ENCODE measurements around the gene RNF115.
"Not testable (repeated sequence)": the region's sequence is repeated elsewhere in the genome, so short reads cannot be mapped to it uniquely, and the experiment has no call there.

Gene RNF115

GRCh38 chr1:145782272-145783099, 41.4 kb downstream of the RNF115 start:
- in situ Hi-C loops (cut with MboI; ENCODE audit: low sequenced_read_pairs): no loop called here

DNA sequence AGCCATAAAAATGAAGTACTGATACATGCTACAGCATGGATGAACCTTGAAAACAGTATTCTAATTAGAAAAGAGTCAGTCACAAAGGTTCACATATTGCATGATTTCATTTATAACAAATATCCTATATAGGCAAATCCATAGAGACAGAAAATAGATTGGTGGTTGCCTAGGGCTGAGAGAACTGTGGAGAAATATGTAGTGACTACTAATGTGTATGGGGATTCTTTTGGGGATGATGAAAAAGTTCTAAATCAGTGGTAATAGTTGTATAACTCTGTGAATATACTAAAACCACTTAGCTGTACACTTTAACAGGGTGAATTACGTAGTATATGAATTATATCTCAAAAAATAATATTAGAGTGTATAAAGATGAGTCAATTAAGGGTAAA, 45.8 kb downstream of the RNF115 start:
- in situ Hi-C loops (cut with MboI; ENCODE audit: low sequenced_read_pairs): no loop called here

GRCh38 chr1:145777357-145778145, 46.3 kb downstream of the RNF115 start:
- in situ Hi-C loops (cut with MboI; ENCODE audit: low sequenced_read_pairs): no loop called here

DNA sequence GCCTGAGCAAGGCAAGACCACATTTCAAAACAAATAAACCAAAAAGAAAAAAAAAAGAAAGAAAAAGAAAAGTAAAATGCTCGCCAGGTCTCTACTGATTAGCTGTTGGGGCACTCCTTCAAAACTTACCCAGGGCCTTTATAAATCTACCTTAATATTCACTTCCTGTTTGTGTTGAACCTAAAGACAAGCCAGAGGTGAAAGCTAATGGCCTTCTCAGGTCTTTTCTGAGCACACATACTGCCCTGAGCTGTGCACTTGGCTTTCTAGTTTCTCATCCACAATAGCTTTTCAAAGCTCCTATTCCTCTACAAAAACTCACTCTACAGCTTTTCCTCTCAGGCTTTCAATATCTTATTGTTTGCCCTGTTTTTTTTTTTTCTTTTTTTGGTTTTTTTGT, 50.5 kb downstream of the RNF115 start:
- in situ Hi-C loops (cut with MboI; ENCODE audit: low sequenced_read_pairs): no loop called here

- in situ Hi-C loops (cut with MboI; ENCODE audit: low sequenced_read_pairs): no loop called here
Observed at GRCh38 chr1:145771056-145771455, 52.8 kb downstream of the RNF115 start.

DNA sequence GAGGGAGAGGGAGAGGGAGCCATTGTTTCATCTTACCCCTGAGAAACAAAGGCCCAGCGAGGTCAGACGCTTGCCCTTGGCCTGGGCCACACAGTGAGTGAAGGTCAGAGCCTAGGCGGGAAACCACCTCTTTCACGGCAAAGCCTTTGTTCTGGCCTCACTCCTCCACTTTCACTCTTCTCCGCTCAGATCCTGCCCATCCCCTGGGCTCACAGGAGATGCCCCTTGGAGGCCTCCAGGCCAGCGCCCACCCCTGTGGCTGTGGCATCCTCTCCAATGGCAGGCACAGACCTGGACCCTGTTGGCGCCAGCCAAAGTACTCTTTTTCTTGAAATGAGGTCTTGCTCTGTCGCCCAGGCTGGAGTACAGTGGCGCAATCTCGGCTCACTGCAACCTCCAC, 55.9 kb downstream of the RNF115 start:
- in situ Hi-C loops (cut with MboI; ENCODE audit: low sequenced_read_pairs): not testable (repeated sequence)

DNA sequence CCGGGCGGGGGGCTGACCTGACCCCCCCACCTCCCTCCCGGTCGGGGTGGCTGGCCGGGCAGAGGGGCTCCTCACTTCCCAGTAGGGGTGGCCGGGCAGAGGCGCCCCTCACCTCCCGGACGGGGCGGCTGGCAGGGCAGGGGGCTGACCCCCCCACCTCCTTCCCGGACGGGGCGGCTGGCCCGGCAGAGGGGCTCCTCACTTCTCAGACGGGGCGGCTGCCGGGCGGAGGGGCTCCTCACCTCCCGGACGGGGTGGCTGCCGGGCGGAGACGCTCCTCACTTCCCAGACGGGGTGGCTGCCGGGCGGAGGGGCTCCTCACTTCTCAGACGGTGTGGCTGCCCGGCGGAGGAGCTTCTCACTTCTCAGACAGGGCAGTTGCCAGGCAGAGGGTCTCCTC, 57.0 kb downstream of the RNF115 start:
- in situ Hi-C loops (cut with MboI; ENCODE audit: low sequenced_read_pairs): not testable (repeated sequence)

GRCh38 chr1:145765585-145766360, 58.1 kb downstream of the RNF115 start:
- in situ Hi-C loops (cut with MboI; ENCODE audit: low sequenced_read_pairs): not testable (repeated sequence)

- in situ Hi-C loops (cut with MboI; ENCODE audit: low sequenced_read_pairs): not testable (repeated sequence)
Observed at GRCh38 chr1:145765127-145765526, 58.8 kb downstream of the RNF115 start.

DNA sequence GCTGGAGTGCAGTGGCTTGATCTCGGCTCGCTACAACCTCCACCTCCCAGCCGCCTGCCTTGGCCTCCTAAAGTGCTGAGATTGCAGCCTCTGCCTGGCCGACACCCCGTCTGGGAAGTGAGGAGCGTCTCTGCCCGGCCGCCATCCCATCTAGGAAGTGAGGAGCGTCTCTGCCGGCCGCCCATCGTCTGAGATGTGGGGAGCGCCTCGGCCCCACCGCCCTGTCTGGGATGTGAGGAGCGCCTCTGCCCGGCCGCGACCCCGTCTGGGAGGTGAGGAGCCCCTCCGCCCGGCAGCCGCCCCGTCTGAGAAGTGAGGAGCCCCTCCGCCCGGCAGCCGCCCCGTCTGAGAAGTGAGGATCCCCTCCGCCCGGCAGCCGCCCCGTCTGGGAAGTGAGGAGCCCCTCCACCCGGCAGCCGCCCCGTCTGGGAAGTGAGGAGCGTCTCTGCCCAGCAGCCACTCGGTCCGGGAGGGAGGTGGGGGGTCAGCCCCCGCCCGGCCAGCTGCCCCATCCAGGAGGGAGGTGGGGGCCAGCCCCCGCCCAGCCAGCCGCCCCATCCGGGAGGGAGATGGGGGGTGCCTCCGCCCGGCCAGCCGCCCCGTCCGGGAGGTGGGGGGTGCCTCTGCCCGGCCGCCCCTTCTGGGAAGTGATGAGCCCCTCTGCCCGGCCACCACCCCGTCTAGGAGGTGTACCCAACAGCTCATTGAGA, 59.5 kb downstream of the RNF115 start:
- in situ Hi-C loops (cut with MboI; ENCODE audit: low sequenced_read_pairs): not testable (repeated sequence)

- in situ Hi-C loops (cut with MboI; ENCODE audit: low sequenced_read_pairs): not testable (repeated sequence)
Observed at GRCh38 chr1:145762001-145762400, 61.9 kb downstream of the RNF115 start.

DNA sequence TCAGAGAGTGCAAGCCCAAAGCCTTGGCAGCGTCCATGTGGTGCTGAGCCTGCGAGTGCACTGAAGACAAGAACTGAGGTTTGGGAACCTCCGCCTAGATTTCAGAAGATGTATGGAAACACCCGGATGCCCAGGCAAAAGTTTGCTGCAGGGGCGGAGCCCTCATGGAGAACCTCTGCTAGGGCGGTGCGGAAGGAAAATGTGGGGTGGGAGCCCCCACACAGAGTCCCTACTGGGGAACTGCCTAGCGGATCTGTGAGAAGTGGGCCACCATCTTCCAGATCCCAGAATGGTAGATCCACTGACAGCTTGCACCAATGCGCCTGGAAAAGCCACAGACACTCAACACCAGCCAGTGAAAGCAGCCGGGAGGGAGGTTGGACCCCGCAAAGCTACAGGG, 62.4 kb downstream of the RNF115 start:
- in situ Hi-C loops (cut with MboI; ENCODE audit: low sequenced_read_pairs): not testable (repeated sequence)

- in situ Hi-C loops (cut with MboI; ENCODE audit: low sequenced_read_pairs): not testable (repeated sequence)
Observed at GRCh38 chr1:145760395-145760949, 63.4 kb downstream of the RNF115 start.

- in situ Hi-C loops (cut with MboI; ENCODE audit: low sequenced_read_pairs): no loop called here
Observed at GRCh38 chr1:145759721-145760120, 64.2 kb downstream of the RNF115 start.

GRCh38 chr1:145758575-145758974, 65.3 kb downstream of the RNF115 start:
- in situ Hi-C loops (cut with MboI; ENCODE audit: low sequenced_read_pairs): no loop called here

- in situ Hi-C loops (cut with MboI; ENCODE audit: low sequenced_read_pairs): no loop called here
Observed at GRCh38 chr1:145758116-145758515, 65.8 kb downstream of the RNF115 start.

DNA sequence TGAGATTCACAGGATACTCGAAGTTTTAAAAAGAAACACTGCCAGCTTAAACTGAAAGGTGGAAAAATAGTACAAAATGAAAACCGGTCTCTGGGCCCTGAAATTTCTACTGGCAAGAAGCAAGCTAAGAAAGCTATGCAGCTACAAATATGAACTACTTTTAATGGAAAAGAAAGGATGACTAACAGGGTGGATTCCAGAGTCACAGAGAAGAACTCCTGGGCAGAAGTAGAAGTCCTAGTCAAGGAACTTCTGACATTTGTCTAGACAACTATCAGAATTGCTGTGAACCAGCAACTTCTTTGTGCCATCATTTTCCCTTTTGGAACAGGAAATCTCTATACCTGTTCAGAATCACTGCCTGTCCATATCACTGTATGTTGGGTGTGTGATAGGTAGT, 66.5 kb downstream of the RNF115 start:
- in situ Hi-C loops (cut with MboI; ENCODE audit: low sequenced_read_pairs): no loop called here

DNA sequence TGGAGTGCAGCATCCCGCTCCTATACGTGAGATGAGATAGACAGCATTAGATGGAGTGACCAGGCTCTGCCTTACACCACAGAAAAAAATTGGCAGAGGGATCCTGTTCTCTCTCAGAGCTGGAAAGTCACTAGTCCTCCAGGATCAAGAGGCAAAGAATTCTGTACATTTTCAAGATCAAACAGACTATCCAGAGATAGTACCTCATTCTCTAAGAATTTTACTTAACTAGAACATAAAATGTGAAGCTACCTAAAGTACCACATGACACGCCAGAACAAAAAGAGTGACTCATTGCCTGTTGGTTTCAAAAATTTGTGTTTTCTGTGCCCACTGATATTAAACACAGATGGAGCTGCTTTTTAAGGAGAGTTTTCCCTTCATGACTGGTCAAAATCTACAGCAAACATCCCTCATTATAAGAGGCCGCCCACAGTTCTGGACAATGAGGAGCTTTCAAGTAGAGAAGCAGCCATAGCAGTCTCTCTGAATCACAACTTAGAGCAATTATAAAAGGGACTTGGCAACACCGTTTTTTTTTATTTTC, 72.3 kb downstream of the RNF115 start:
- in situ Hi-C loops (cut with MboI; ENCODE audit: low sequenced_read_pairs): no loop called here

DNA sequence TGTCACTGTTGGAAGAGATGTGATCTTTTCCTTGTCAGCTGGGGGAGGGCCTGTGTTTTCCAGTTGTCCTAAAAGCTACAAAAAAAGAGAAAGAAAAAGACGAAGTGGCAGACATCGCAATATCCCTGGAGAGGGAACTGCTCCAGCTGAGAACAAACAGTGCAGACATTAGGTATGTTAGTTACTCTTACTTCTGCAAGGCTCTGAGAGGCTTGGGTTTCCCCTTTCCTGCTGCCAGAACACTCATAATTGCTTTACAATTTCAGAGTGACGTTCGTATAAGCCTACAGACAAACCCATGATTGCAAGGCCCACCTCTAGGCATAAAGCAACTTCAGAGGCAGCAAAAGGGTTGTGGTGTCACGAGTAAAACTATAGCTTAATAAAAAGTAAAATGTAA, 73.5 kb downstream of the RNF115 start:
- in situ Hi-C loops (cut with MboI; ENCODE audit: low sequenced_read_pairs): no loop called here

All from HL-60/S4 treated with retinoic acid at 250 ng/mL for 4 days and 3 days (cell line).